Left lung (tissue), 10 donors: ENCODE measurements around the gene TPR. TPM values are rescaled to one million over a fixed set of nuclear protein-coding genes. Genes with fewer than 3 reads are reported as not detected.

Experiments
- ATAC-seq: fragments of 200-7000 bp; cut with Tn5 transposase; one replicate; pipeline ENCODE4 v1.9.1; 2020; ENCODE audit warnings: moderate library complexity
- DNase-seq, 4 donors: peaks; one replicate each; pipeline ENCODE4 v3.0.0-alpha.2; 2013 to 2020
- H3K27ac ChIP-seq, 2 donors: fragments of 200-600 bp; sonication (generic) in 1 of 2; one replicate each; pipeline versions ENCODE4 v1.5.0 to v1.8.0; 2020 to 2021
- H3K27me3 ChIP-seq, 2 donors: fragments of 200-600 bp; sonication (generic) in 1 of 2; one replicate each; pipeline versions ENCODE4 v1.5.0 to v1.8.0; 2020 to 2021
- H3K36me3 ChIP-seq, 2 donors: fragments of 200-600 bp; sonication (generic) in 1 of 2; one replicate each; pipeline versions ENCODE4 v1.5.0 to v1.8.0; 2020 to 2021
- H3K4me1 ChIP-seq, 2 donors: fragments of 200-600 bp; one replicate each; pipeline ENCODE4 v1.8.0; 2021
- H3K4me3 ChIP-seq, 2 donors: fragments of 200-600 bp; sonication (generic) in 1 of 2; one replicate each; pipeline versions ENCODE4 v1.5.0 to v1.8.0; 2020 to 2021; ENCODE audit warnings: mild to moderate bottlenecking in 1 of 2
- H3K9me3 ChIP-seq, 2 donors: fragments of 200-600 bp; sonication (generic) in 1 of 2; one replicate each; pipeline versions ENCODE4 v1.5.0 to v1.8.0; 2020 to 2021
- CTCF ChIP-seq, 2 donors: fragments of 200-600 bp; sonication (generic) in 1 of 2; IDR thresholded peaks; one replicate each; pipeline versions ENCODE4 v1.5.0 to v1.8.0; 2021; ENCODE audit warnings: antibody characterized with exemption in 2 of 2
- intact Hi-C, 2 donors: fragments of 100-400 bp; cut with DNase I; formaldehyde crosslinking; loops; one replicate each; pipeline versions ENCODE4 v1.11.2 to v1.14.2; 2022
- polyA plus RNA-seq, 6 donors: library from polyadenylated mRNA; unstranded; fragments of 120-200 nt; gene quantifications; one replicate each; pipeline ENCODE4 v1.2.1, GENCODE V29; 2013; ENCODE audit not compliant: insufficient read length in 6 of 6
- total RNA-seq, 2 donors: library from RNA; stranded (reverse); fragmentation: NEBNext Ultra II Directional; extraction: Animal tissue kit (Norgen Biotek cat#: 25700); gene quantifications; one replicate each; pipeline ENCODE4 v1.2.1, GENCODE V29; 2021
- donor health status: DM: no; HTN: yes; CAD: no.
- donor health status: DM: no; HTN: no; CAD: no.

TPR gene
- total and polyA plus RNA-seq, 8 donors: 77.7 to 138 (median 117) TPM

- Histone ChIP-seq H3K27me3 (no peaks in the 10 kb centered on the region), H3K36me3 (no peaks in the 10 kb centered on the region), H3K27ac (no peak overlapping the region), H3K4me1 (no peaks in the 10 kb centered on the region), H3K4me3 (no peak overlapping the region), H3K9me3 (no peaks in the 10 kb centered on the region)
- intact Hi-C loops: no loop called here
- ATAC-seq: no peak
- DNase-seq: no peak
- TF ChIP-seq CTCF (IDR thresholded peaks at IDR 0.05): no peak
Measured at GRCh38 chr1:186292875-186293274, 82.2 kb downstream of the TPR start.

- ATAC-seq (no peak), DNase-seq (no peak)
- TF ChIP-seq CTCF (IDR thresholded peaks at IDR 0.05): no peak
- H3K4me3 ChIP-seq: no peak overlapping the region
- no peak overlapping the region for H3K27ac ChIP-seq
- no peaks in the 10 kb centered on the region for H3K4me1 ChIP-seq
- H3K9me3 ChIP-seq: no peaks in the 10 kb centered on the region
- no peaks in the 10 kb centered on the region for H3K27me3 ChIP-seq
- intact Hi-C loops: no loop called here
- no peaks in the 10 kb centered on the region for H3K36me3 ChIP-seq
Measured at GRCh38 chr1:186291271-186291670, 83.8 kb downstream of the TPR start.

GRCh38 chr1:186289943-186290545 is 85.0 kb downstream of the TPR start:
- Histone ChIP-seq H3K4me3 (no peak overlapping the region), H3K36me3 (no peaks in the 10 kb centered on the region), H3K27ac (no peak overlapping the region), H3K4me1 (no peaks in the 10 kb centered on the region), H3K27me3 (no peaks in the 10 kb centered on the region), H3K9me3 (no peaks in the 10 kb centered on the region)
- no peak for ATAC-seq
- no peak for TF ChIP-seq CTCF (IDR thresholded peaks at IDR 0.05)
- no peak for DNase-seq
- intact Hi-C loops: no loop called here

GRCh38 chr1:186286615-186287315 is 88.3 kb downstream of the TPR start:
- ATAC-seq: no peak
- H3K36me3 ChIP-seq: no peaks in the 10 kb centered on the region
- no peak for DNase-seq
- no peaks in the 10 kb centered on the region for H3K9me3 ChIP-seq
- no peaks in the 10 kb centered on the region for H3K4me1 ChIP-seq
- H3K4me3 ChIP-seq: no peak overlapping the region
- intact Hi-C loops: no loop called here
- H3K27me3 ChIP-seq: no peaks in the 10 kb centered on the region
- TF ChIP-seq CTCF (IDR thresholded peaks at IDR 0.05): no peak
- H3K27ac ChIP-seq: no peak overlapping the region

GRCh38 chr1:186283374-186283773 is 91.7 kb downstream of the TPR start:
- DNase-seq (no peak), ATAC-seq (peak; percentile 61)
- H3K9me3 ChIP-seq: no peaks in the 10 kb centered on the region
- intact Hi-C loops: no loop called here
- H3K4me1 ChIP-seq: no peaks in the 10 kb centered on the region
- no peak overlapping the region for H3K4me3 ChIP-seq
- H3K36me3 ChIP-seq: no peaks in the 10 kb centered on the region
- no peaks in the 10 kb centered on the region for H3K27me3 ChIP-seq
- no peak overlapping the region for H3K27ac ChIP-seq
- no peak for TF ChIP-seq CTCF (IDR thresholded peaks at IDR 0.05)
